ENCODE results near the gene ANKZF1. TPM values are rescaled to one million over a fixed set of nuclear protein-coding genes. Genes with fewer than 3 reads are reported as not detected.

ANKZF1 gene
- total and polyA plus RNA-seq, 12 donors, result 12.7 to 44.7 (median 25.5) TPM

GRCh38 chr2:219281588-219281987 is 52.0 kb downstream of the ANKZF1 start:
- Histone ChIP-seq H3K27ac (peak overlapping the region in 2 of 10 donors; percentile 8 to 65), H3K27me3 (no peaks in the 10 kb centered on the region), H3K4me3 (no peak overlapping the region), H3K9me3 (no peaks in the 10 kb centered on the region), H3K4me1 (peaks cover 11 to 70% (median 30%) of the 10 kb centered on the region in 9 donors), H3K36me3 (peaks cover 0 to 63% (median 47%) of the 10 kb centered on the region in 9 donors)
- intact Hi-C loops (cut with DNase I), result loop anchor here in 1 of 10 donors (2.0 kb wide), 1 partner anchor 63 kb away; the partner anchor contains the start of gene ABCB6
- no peak for ATAC-seq
- DNase-seq, result no peak
- no peak for TF ChIP-seq CTCF (IDR thresholded peaks at IDR 0.05)
- 81 to 92% methylated on average over 8 of the region's 8 CpGs for WGBS, 2 donors

- Histone ChIP-seq H3K4me1 (peaks cover 11 to 69% (median 29%) of the 10 kb centered on the region in 9 donors), H3K9me3 (no peaks in the 10 kb centered on the region), H3K27me3 (no peaks in the 10 kb centered on the region), H3K27ac (peak overlapping the region in 1 of 10 donors; percentile 65), H3K4me3 (no peak overlapping the region), H3K36me3 (peaks cover 0 to 67% (median 47%) of the 10 kb centered on the region in 9 donors)
- 75 to 83% methylated on average over 5 of the region's 5 CpGs for WGBS, 2 donors
- ATAC-seq, result no peak
- no peak for DNase-seq
- intact Hi-C loops (cut with DNase I), result no loop called here
- TF ChIP-seq CTCF (IDR thresholded peaks at IDR 0.05), result no peak
These were observed 52.8 kb downstream of the ANKZF1 start for GRCh38 chr2:219282375-219282774.

- DNase-seq (no peak), ATAC-seq (no peak)
- Histone ChIP-seq H3K4me1 (peaks cover 7 to 62% (median 22%) of the 10 kb centered on the region in 9 donors), H3K27me3 (no peaks in the 10 kb centered on the region), H3K36me3 (peaks cover 0 to 67% (median 47%) of the 10 kb centered on the region in 9 donors), H3K27ac (peak overlapping the region in 1 of 10 donors; percentile 65), H3K9me3 (no peaks in the 10 kb centered on the region), H3K4me3 (no peak overlapping the region)
- intact Hi-C loops (cut with DNase I), result no loop called here
- WGBS, 2 donors, result 82 to 89% methylated on average over 17 of the region's 17 CpGs
- TF ChIP-seq CTCF (IDR thresholded peaks at IDR 0.05), result no peak
These were observed 53.5 kb downstream of the ANKZF1 start for GRCh38 chr2:219282943-219283581.

- Histone ChIP-seq H3K27me3 (no peaks in the 10 kb centered on the region), H3K9me3 (no peaks in the 10 kb centered on the region), H3K4me3 (no peak overlapping the region), H3K27ac (peak overlapping the region in 2 of 10 donors; percentile 19 to 50), H3K36me3 (peaks cover 0 to 67% (median 47%) of the 10 kb centered on the region in 9 donors), H3K4me1 (peaks cover 0 to 57% (median 14%) of the 10 kb centered on the region in 9 donors)
- no peak for DNase-seq
- ATAC-seq, result no peak
- intact Hi-C loops (cut with DNase I), result no loop called here
- no peak for TF ChIP-seq CTCF (IDR thresholded peaks at IDR 0.05)
- WGBS, 2 donors, result 87% methylated on average over 16 of the region's 16 CpGs
These were observed 55.1 kb downstream of the ANKZF1 start for GRCh38 chr2:219284501-219285372.
